Ovary (tissue), 9 donors: ENCODE data around the gene CARMIL1. TPM values are rescaled to one million over a fixed set of nuclear protein-coding genes. Genes with fewer than 3 reads are reported as not detected.

Experiments used
- DNase-seq, 5 donors: peaks; one replicate each; pipeline ENCODE4 v3.0.0-alpha.2; 2019 to 2020
- H3K27ac ChIP-seq, 2 donors: fragments of 200-600 bp; one replicate each; pipeline versions ENCODE4 v1.5.1 to v1.8.0; 2019 to 2022
- H3K27me3 ChIP-seq: fragments of 200-600 bp; one replicate; pipeline ENCODE4 v1.8.0; 2022
- H3K36me3 ChIP-seq: fragments of 200-600 bp; sonication (generic); one replicate; pipeline ENCODE4 v1.5.1; 2019
- H3K4me1 ChIP-seq: one replicate; pipeline ENCODE4 v1.8.1; 2013; ENCODE audit warnings: mild to moderate bottlenecking, moderate library complexity; ENCODE audit not compliant: insufficient read depth
- H3K4me3 ChIP-seq: fragments of 200-600 bp; sonication (generic); one replicate; pipeline ENCODE4 v1.5.1; 2017
- H3K9me3 ChIP-seq, 2 donors: fragments of 200-600 bp in 1 of 2; sonication (generic) in 1 of 2; one replicate each; pipeline versions ENCODE4 v1.5.1 to v1.8.1; 2013 to 2019; ENCODE audit warnings: mild to moderate bottlenecking in 1 of 2, moderate library complexity in 1 of 2
- CTCF ChIP-seq, 3 donors: fragments of 450-650 bp in 2 of 3; fragments of 200-600 bp in 1 of 3; IDR thresholded peaks; one replicate each; pipeline versions ENCODE4 v1.5.1 to v1.8.0; 2016 to 2022; ENCODE audit warnings: antibody characterized with exemption in 3 of 3, mild to moderate bottlenecking in 1 of 3
- EP300 ChIP-seq: sonication (generic); formaldehyde crosslinking; IDR thresholded peaks from one replicate; pipeline ENCODE4 v1.6.1; 2017; ENCODE audit warnings: antibody characterized with exemption
- POLR2A ChIP-seq: fragments of 450-650 bp; IDR thresholded peaks from one replicate; pipeline ENCODE4 v1.6.1; 2017; ENCODE audit warnings: antibody characterized with exemption, mild to moderate bottlenecking, moderate library complexity
- WGBS, 3 donors: extraction: QIAGEN DNeasy Blood & Tissue Kit in 1 of 3; methylation state at CpG; one replicate each; pipeline versions ENCODE4 v1.1.5 to v1.1.7; 2013 to 2017; 5-methylcytosine and 5-hydroxymethylcytosine counted together
- intact Hi-C, 4 donors: fragments of 100-400 bp; cut with DNase I; formaldehyde crosslinking; loops; one replicate each; pipeline versions ENCODE4 v1.11.0 to v1.15.1; 2022 to 2023
- polyA plus RNA-seq, 2 donors: library from polyadenylated mRNA; stranded (reverse); fragments of 200-250 nt in 1 of 2; fragments of 350-450 nt in 1 of 2; fragmentation: Illumina TruSeq in 1 of 2; extraction: RNeasy Lipid Tissue Mini Kit (QIAGEN cat#74804) in 1 of 2; gene quantifications; one replicate each; pipeline ENCODE4 v1.2.3, GENCODE V29; 2013 to 2014
- total RNA-seq, 7 donors: library from RNA; depleted of rRNA in 2 of 7; stranded (reverse); fragments of >200 nt in 2 of 7; fragmentation: NEBNext Ultra II Directional in 3 of 7; extraction: Animal tissue kit (Norgen Biotek cat#: 25700) in 3 of 7; gene quantifications; one replicate each; pipeline versions ENCODE4 v1.1.0 to v1.2.4, GENCODE V29; 2016 to 2023
- donor health status: DM: no; HTN: no; CAD: no; lungs with moderate emphysema.
- donor health status: DM: no; HTN: no; CAD: no.
- donor health status: Bipolar disorder and iron deficiency.
- donor health status: DM: yes; HTN: yes; CAD: no.
- donor health status: DM: no; HTN: no; CAD: no.
- donor health status: DM: yes; HTN: yes; CAD: no.

Gene CARMIL1
- total and polyA plus RNA-seq, 9 donors, result 6.4 to 25.6 (median 16.8) TPM

- Histone ChIP-seq H3K27ac (no peak overlapping the region), H3K27me3 (no peaks in the 10 kb centered on the region), H3K9me3 (no peaks in the 10 kb centered on the region), H3K4me3 (no peak overlapping the region), H3K4me1 (no peaks in the 10 kb centered on the region), H3K36me3 (no peaks in the 10 kb centered on the region)
- WGBS, 3 donors, result 29 to 60% (median 39%) methylated on average over 1 of the region's 1 CpG
- TF ChIP-seq POLR2A, result no peak
- no peak for TF ChIP-seq EP300
- no peak for TF ChIP-seq CTCF (IDR thresholded peaks at IDR 0.05)
- intact Hi-C loops, result no loop called here
- no peak for DNase-seq
These were observed 370.4 kb downstream of the CARMIL1 start for GRCh38 chr6:25649611-25650010.

- TF ChIP-seq CTCF (IDR thresholded peaks at IDR 0.05) (no peak), EP300 (no peak), POLR2A (no peak)
- no peaks in the 10 kb centered on the region for H3K27me3 ChIP-seq
These were observed 372.9 kb downstream of the CARMIL1 start, which contains the start of gene SCGN for GRCh38 chr6:25652007-25652515. Gene SCGN, plus strand, starts transcription at chr6:25652215. Its CDS starts 189 bp downstream, at chr6:25652404.

GRCh38 chr6:25655723-25656122, 376.5 kb downstream of the CARMIL1 start:
- DNase-seq, result no peak
- no peak overlapping the region for H3K4me3 ChIP-seq
- intact Hi-C loops, result no loop called here
- no peaks in the 10 kb centered on the region for H3K9me3 ChIP-seq
- H3K27ac ChIP-seq, result no peak overlapping the region
- no peaks in the 10 kb centered on the region for H3K4me1 ChIP-seq
- H3K27me3 ChIP-seq, result no peaks in the 10 kb centered on the region
- no peaks in the 10 kb centered on the region for H3K36me3 ChIP-seq
- TF ChIP-seq EP300, result no peak
- no peak for TF ChIP-seq POLR2A
- TF ChIP-seq CTCF (IDR thresholded peaks at IDR 0.05), result no peak
- 25 to 67% (median 47%) methylated on average over 1 of the region's 1 CpG for WGBS, 3 donors

More at GRCh38 chr6:25652007-25652515, 372.9 kb downstream of the CARMIL1 start, which contains the start of gene SCGN:
- H3K4me1 ChIP-seq, result no peaks in the 10 kb centered on the region
- H3K9me3 ChIP-seq, result no peaks in the 10 kb centered on the region
- H3K4me3 ChIP-seq, result no peak within 1 kb of the TSS
- H3K27ac ChIP-seq, result no peak within 1 kb of the TSS
- intact Hi-C loops, result no loop called here
- 2% methylated on average over 34 to 35 of the region's 35 CpGs for WGBS, 3 donors
- DNase-seq, result peak; percentile 23 to 73 (median 60)
- no peaks in the 10 kb centered on the region for H3K36me3 ChIP-seq

- H3K9me3 ChIP-seq, result no peaks in the 10 kb centered on the region
- H3K4me1 ChIP-seq, result no peaks in the 10 kb centered on the region
- intact Hi-C loops, result no loop called here
- no peaks in the 10 kb centered on the region for H3K27me3 ChIP-seq
- 22 to 33% (median 23%) methylated on average over 4 of the region's 4 CpGs for WGBS, 3 donors
- H3K27ac ChIP-seq, result no peak overlapping the region
- no peak for DNase-seq
- H3K36me3 ChIP-seq, result no peaks in the 10 kb centered on the region
- TF ChIP-seq POLR2A (no peak), CTCF (IDR thresholded peaks at IDR 0.05) (no peak), EP300 (no peak)
- no peak overlapping the region for H3K4me3 ChIP-seq
These were observed 380.6 kb downstream of the CARMIL1 start for GRCh38 chr6:25659633-25660368.
